ENCODE data around the gene CEP135. TPM values are rescaled to one million over a fixed set of nuclear protein-coding genes. Genes with fewer than 3 reads are reported as not detected.

CEP135 gene
- polyA plus RNA-seq, 3 donors, result 4.0 to 5.1 (median 4.6) TPM

DNA sequence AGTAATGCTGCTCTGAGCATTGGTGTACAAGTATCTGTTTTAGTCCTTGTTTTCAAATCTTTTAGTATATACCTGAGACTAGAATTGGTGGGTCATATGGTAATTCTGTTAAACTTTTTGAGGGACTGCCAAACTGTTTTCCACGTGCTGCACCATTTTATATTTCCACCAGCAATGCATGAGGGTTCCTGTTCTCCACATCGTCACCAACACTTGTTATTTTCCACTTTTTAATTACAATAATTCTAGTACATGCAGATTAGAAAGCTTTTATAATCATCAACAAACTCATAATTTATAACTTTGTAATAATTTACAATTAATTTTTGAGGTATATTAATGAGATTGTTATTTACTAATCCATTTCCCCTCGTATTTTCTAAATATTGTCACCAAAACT is 79.4 kb downstream of the CEP135 start:
- Mint-ChIP-seq H3K4me1 (no peaks in the 10 kb centered on the region), H3K36me3 (peaks cover 50 to 64% of the 10 kb centered on the region in 2 donors), H3K27me3 (ENCODE audit: low read depth in 3 of 3) (peaks cover 0 to 2% (median 0%) of the 10 kb centered on the region in 3 donors), H3K4me3 (no peak overlapping the region), H3K9me3 (peaks cover 0 to 5% (median 1%) of the 10 kb centered on the region in 7 donors), H3K27ac (no peak overlapping the region)
- no peak for DNase-seq
- no peaks in the 10 kb centered on the region for H3K4me1 ChIP-seq (ENCODE audit: control insufficient read depth in 1 of 2, insufficient read depth in 2 of 2, low read length in 2 of 2)
- H3K9me3 ChIP-seq (replicated peaks in 1 of 2; ENCODE audit: control insufficient read depth in 1 of 2, insufficient read depth in 1 of 2, low read length in 2 of 2), result no peaks in the 10 kb centered on the region
- H3K79me2 ChIP-seq (ENCODE audit: insufficient read depth, low read length), result no peaks in the 10 kb centered on the region
- TF ChIP-seq, protein P1, sequence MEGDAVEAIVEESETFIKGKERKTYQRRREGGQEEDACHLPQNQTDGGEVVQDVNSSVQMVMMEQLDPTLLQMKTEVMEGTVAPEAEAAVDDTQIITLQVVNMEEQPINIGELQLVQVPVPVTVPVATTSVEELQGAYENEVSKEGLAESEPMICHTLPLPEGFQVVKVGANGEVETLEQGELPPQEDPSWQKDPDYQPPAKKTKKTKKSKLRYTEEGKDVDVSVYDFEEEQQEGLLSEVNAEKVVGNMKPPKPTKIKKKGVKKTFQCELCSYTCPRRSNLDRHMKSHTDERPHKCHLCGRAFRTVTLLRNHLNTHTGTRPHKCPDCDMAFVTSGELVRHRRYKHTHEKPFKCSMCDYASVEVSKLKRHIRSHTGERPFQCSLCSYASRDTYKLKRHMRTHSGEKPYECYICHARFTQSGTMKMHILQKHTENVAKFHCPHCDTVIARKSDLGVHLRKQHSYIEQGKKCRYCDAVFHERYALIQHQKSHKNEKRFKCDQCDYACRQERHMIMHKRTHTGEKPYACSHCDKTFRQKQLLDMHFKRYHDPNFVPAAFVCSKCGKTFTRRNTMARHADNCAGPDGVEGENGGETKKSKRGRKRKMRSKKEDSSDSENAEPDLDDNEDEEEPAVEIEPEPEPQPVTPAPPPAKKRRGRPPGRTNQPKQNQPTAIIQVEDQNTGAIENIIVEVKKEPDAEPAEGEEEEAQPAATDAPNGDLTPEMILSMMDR (IDR thresholded peaks at IDR 0.05), result no peak
- no peak overlapping the region for H3K4me3 ChIP-seq (replicated peaks in 1 of 3; ENCODE audit: low read depth in 2 of 3, low read length in 3 of 3)
- H4K20me1 ChIP-seq (ENCODE audit: insufficient read depth, low read length), result no peaks in the 10 kb centered on the region
- no peak overlapping the region for H3K9ac ChIP-seq (ENCODE audit: insufficient read depth, low read length, poor library complexity, severe bottlenecking)
- H2AFZ ChIP-seq (ENCODE audit: insufficient read depth, low read depth, low read length, poor library complexity, severe bottlenecking), result no peak overlapping the region
- H3K27ac ChIP-seq (ENCODE audit: low read depth in 1 of 2, low read length in 2 of 2), result no peak overlapping the region
- WGBS (ENCODE audit: insufficient coverage), result no CpG with 5 or more reads among the region's 3 CpGs
- intact Hi-C loops (cut with micrococcal nuclease), result no loop called here
- no peak overlapping the region for H3K4me2 ChIP-seq (replicated peaks; ENCODE audit: extremely low read depth, low read length, poor library complexity, severe bottlenecking)
- H3K36me3 ChIP-seq (replicated peaks in 1 of 2; ENCODE audit: control insufficient read depth in 1 of 2, insufficient read depth in 2 of 2, low read length in 2 of 2), result peaks cover 54 to 77% of the 10 kb centered on the region in 2 donors
- no peaks in the 10 kb centered on the region for H3K27me3 ChIP-seq (ENCODE audit: control insufficient read depth in 2 of 2, insufficient read depth in 2 of 2, low read length in 2 of 2)

DNA sequence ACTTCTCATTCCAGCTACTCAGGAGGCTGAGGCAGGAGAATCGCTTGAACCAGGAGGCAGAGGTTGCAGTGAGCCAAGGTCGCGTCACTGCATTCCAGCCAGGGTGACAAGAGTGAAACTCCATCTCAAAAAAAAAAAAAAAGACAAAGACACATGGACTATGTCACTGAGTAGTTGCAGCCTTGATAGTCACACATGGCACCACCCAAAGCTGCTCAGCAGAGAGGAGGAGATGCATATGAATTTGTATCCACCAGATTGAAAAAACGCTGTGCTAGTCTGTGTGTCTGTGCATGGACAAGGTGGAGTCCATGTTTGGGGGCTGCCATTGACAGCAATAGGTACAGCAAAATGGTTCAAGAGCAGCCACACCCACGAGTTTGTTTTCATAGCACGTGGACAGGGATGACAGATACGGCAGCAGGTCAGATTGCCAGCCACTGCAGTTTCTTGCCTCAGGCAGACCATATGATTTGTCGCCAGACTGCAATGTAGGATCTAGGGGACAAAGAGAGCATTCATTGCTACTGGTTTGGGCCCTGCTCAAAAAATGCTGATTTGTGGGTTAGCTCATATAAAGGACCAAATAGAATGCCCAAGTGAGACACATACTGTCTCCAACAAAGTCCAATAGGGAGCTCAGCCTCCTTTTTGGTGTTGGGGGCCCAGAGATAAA is 89.9 kb downstream of the CEP135 start:
- Histone ChIP-seq H3K27ac (ENCODE audit: low read depth in 1 of 2, low read length in 2 of 2) (no peak overlapping the region), H3K36me3 (replicated peaks in 1 of 2; ENCODE audit: control insufficient read depth in 1 of 2, insufficient read depth in 2 of 2, low read length in 2 of 2) (no peaks in the 10 kb centered on the region), H3K9me3 (replicated peaks in 1 of 2; ENCODE audit: control insufficient read depth in 1 of 2, insufficient read depth in 1 of 2, low read length in 2 of 2) (no peaks in the 10 kb centered on the region), H3K4me3 (replicated peaks in 1 of 3; ENCODE audit: low read depth in 2 of 3, low read length in 3 of 3) (no peak overlapping the region), H3K27me3 (ENCODE audit: control insufficient read depth in 2 of 2, insufficient read depth in 2 of 2, low read length in 2 of 2) (no peaks in the 10 kb centered on the region), H3K4me1 (ENCODE audit: control insufficient read depth in 1 of 2, insufficient read depth in 2 of 2, low read length in 2 of 2) (no peaks in the 10 kb centered on the region), H2AFZ (ENCODE audit: insufficient read depth, low read depth, low read length, poor library complexity, severe bottlenecking) (no peak overlapping the region), H3K4me2 (replicated peaks; ENCODE audit: extremely low read depth, low read length, poor library complexity, severe bottlenecking) (no peak overlapping the region), H3K79me2 (ENCODE audit: insufficient read depth, low read length) (no peaks in the 10 kb centered on the region), H3K9ac (ENCODE audit: insufficient read depth, low read length, poor library complexity, severe bottlenecking) (no peak overlapping the region), H4K20me1 (ENCODE audit: insufficient read depth, low read length) (no peaks in the 10 kb centered on the region)
- no peaks in the 10 kb centered on the region for H3K9me3 Mint-ChIP-seq
- intact Hi-C loops (cut with micrococcal nuclease), result no loop called here
- 88% methylated on average over 6 of the region's 8 CpGs for WGBS (ENCODE audit: insufficient coverage)
- peaks cover 6% of the 10 kb centered on the region for H3K4me1 Mint-ChIP-seq
- no peak overlapping the region for H3K27ac Mint-ChIP-seq
- no peaks in the 10 kb centered on the region for H3K36me3 Mint-ChIP-seq
- TF ChIP-seq, protein P1 (IDR thresholded peaks at IDR 0.05), result no peak
- H3K4me3 Mint-ChIP-seq, result no peak overlapping the region
- DNase-seq, result no peak
- H3K27me3 Mint-ChIP-seq (ENCODE audit: low read depth in 3 of 3), result peaks cover 0 to 7% (median 2%) of the 10 kb centered on the region in 3 donors
